HG03558 (cell line): ENCODE data around the gene SORCS3.
"Not testable (repeated sequence)": the region's sequence is repeated elsewhere in the genome, so short reads cannot be mapped to it uniquely, and the experiment has no call there.

Experiments
- ATAC-seq: cut with Tn5 transposase; IDR thresholded peaks from one replicate; pipeline ENCODE4 v1.9.1; 2021; ENCODE audit warnings: moderate number of reproducible peaks; ENCODE audit not compliant: unreplicated experiment; ENCODE audit errors: extremely low read depth

The SORCS3 gene

DNA sequence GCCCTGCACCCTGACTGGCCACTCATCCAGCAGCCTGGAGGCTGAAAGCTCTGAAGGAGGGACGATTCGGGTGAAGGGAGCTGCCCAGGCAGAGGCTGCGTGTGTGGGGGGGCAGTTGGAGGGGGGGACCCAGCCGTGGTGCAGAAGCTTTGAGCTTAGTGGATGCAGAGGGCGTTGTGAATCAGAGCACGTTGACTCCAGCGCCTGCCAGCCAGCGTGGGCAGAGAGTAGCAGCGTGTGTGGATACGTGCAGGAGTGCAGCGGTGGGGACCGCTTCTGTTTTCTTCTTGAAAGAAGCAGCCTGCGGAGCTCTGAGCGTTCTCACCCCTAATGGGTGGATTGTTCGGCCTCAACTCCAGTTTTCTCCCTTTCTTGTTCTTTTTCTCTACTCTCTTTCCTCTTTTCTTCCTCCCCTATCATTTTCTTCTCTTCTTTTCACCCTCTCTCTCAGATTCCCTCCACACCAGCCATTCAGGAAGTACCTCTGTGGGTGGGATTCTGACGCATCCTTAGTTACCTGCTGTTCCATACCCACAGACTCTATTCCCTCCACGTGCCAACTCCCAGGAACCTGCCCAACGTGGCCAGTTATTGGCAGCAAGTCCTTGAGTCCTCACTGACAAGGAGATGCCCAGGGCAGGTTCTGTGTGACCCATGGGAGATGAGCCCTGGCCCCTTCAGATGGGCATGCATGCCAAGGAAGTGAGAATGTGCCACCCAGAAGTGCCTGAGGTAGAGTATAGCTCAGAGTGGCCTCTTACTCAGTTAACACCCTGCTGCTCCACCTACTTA, 47.4 kb downstream of the SORCS3 start:
- ATAC-seq: no peak

GRCh38 chr10:104689105-104689504, 48.0 kb downstream of the SORCS3 start:
- no peak for ATAC-seq

DNA sequence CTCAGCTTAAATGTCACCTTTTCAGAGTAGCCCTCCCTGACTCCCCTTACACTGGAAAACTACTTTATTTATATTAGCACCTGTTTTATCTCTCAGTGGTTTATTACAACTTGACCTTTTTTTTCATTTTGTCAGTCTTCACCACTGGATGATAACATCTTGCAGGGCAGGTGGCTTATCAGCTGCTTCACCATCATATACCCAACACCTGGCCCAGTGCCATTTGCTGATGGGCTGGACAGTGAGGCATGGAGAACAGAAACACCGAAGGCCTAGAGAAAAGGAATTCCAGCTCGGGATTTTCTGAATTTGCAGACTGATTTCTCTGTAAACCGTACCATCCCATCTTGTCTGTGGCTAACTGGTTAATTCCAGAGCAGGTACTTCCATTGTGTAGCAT, 48.5 kb downstream of the SORCS3 start:
- no peak for ATAC-seq

- ATAC-seq: no peak
These were observed 49.0 kb downstream of the SORCS3 start for GRCh38 chr10:104690101-104690500.

GRCh38 chr10:104690959-104691358, 49.9 kb downstream of the SORCS3 start:
- no peak for ATAC-seq

- no peak for ATAC-seq
These were observed 53.0 kb downstream of the SORCS3 start for GRCh38 chr10:104694074-104694473.

- ATAC-seq: not testable (repeated sequence)
These were observed 62.2 kb downstream of the SORCS3 start for GRCh38 chr10:104703262-104703661.

- ATAC-seq: no peak
These were observed 65.8 kb downstream of the SORCS3 start for GRCh38 chr10:104706886-104707285.

DNA sequence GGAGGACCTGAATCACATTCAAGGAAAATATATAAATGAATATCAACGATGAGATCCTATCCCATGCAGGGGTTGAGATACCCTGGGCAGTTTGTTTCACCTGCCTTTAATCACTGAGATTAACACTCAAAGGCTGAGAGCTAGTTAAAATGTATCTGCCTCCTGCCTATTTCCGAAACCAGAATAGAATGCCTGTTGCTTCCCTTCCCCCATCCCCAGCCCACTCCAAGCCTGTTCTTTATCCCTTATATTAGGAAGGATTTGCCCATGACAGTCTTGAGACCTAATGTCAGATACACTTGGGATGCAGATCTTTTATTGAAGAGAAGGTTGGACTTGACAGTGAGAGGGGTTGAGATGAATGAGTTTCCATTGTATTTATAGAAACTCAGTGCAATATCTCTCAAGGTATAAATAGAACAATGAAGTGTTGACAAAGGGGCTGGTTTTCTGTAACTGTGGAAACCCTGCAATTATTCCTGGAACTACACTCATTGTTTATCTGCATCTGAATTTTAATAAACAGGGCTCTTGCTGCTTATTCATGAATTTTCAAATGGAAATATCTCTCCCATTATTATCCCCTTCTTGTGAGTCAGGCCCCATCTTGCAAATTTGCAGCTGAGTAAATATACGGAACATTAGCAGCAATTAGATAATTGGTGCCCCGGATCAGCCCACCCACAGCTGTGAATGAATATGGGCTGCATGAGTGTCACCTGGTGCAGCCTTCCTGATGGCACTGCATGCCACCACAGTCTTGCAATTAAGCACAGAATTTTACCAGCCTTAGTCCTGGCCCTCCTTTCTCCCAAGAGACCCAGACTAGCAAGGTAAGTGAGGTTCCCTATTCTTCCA, 66.7 kb downstream of the SORCS3 start:
- no peak for ATAC-seq

- ATAC-seq: no peak
These were observed 70.2 kb downstream of the SORCS3 start for GRCh38 chr10:104711302-104711721.

DNA sequence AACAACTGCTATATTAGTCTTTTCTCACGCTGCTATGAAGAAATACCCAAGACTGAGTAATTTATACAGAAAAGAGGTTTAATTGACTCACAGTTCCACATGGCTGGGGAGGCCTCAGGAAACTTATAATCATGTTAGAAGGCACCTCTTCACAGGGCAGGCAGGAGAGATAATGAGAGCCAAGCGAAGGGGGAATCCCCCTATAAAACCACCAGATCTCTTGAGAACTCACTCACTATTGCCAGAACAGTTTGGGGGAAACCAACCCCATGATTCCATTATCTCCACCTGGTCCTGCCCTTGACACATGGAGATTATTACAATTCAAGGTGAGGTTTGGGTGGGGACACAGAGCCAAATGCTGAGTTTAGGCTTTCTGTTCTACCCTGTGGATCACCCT, 89.5 kb downstream of the SORCS3 start:
- ATAC-seq: not testable (repeated sequence)

GRCh38 chr10:104731192-104731591, 90.1 kb downstream of the SORCS3 start:
- no peak for ATAC-seq

- no peak for ATAC-seq
These were observed 91.1 kb downstream of the SORCS3 start for GRCh38 chr10:104732222-104732621.

DNA sequence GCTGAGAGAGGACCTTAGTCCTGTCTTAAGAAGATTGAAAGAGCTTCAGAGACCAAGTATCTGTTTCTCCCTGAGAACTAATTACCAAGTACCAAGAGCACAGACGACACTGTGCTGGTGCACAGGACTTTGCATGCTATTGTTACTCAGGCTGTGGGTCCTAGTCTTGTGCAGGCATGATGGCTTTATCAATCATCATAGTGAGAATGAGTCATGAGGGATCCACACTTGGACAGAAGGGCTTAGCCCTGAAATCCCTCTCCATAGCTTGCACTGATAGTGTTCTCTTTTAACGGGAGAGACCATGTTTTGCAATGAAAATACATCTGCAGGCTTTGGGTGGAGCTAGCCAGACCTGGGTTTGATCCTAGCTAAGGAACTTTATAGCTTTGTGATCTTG, 93.3 kb downstream of the SORCS3 start:
- no peak for ATAC-seq

DNA sequence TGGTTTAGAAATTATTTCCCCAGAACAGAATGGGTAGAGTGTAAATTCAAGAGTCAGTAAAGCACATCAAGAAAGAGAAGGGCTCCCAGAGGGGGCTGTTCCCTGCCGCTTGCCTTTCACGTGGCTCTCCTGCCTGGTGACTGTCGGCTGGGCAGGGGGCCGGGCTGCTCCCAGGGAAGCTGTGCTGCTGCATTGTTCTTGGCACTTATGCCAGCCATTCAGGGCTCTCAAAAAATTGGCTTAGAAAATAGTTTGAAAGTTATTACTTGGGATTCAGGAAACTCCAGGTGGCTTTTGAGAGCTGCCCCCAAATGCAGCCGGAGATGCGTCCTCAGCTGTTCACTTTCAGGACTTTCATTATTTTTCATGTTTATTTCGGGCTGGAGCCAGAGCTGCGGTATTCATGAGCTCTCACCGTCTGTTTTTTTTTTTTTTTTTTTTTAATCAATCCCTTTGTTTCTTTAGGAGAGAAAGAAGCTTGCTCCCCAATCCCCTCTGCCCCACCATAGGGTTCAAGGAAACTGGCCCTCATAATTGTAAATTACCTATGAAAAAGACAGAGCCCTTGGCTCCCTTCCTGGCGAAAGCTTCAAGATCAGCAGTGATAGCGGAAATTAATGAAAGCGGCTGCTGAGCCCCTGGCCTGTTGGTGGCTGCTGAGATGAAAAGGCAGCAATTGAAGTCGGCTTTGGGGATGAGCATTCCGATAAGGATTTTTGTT, 94.1 kb downstream of the SORCS3 start:
- ATAC-seq: no peak

DNA sequence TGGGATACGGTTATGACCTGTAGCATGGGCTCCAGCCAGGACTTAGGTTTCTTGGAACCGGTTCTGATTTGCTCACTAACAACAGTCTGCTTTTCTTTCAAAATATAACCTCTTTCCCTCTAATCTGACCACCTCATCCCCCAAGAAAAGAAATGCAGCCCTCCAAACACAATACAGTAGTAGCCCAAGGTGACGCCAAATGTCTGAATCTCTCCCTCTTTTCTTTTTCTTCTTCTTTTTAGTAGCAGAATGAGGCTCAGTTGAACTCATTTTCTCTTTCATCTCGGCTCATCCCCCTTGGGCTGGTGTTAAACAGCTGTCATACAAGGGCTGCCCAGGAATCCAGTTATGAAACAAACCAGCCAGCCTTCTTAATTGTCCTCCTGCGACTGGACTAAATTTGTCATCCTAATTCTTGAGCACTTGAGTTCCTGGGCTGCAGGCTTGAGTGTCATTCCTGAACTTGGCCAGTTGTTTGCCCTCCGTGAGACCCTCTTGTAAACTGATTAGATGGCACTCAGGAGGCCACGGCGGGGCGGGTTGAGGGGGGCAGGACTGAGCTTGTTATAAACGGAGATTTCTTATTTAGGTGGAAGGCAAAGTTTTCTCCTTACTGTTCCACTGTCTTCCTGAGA, 94.8 kb downstream of the SORCS3 start:
- no peak for ATAC-seq

DNA sequence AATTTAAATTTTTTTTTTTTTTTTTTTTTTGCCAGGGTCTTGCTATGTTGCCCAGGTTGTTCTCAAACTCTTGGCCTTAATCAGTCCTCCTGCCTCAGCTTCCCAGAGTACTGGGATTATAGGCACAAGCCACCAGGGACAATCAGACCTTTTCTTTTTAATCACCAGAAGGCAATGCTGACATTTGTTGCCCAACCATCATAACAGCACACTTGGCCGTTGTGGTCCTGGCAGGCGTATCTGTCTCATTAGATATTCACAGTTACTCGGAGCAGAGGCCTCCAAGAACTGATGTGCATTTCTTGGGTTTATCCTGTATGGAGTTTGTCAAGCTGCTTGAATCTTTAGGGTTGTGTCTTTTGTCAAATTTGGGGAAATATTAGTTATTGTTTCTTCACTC, 100.0 kb downstream of the SORCS3 start:
- no peak for ATAC-seq

GRCh38 chr10:104744052-104744451, 103.0 kb downstream of the SORCS3 start:
- ATAC-seq: no peak

GRCh38 chr10:104750291-104750690, 109.2 kb downstream of the SORCS3 start:
- ATAC-seq: no peak

DNA sequence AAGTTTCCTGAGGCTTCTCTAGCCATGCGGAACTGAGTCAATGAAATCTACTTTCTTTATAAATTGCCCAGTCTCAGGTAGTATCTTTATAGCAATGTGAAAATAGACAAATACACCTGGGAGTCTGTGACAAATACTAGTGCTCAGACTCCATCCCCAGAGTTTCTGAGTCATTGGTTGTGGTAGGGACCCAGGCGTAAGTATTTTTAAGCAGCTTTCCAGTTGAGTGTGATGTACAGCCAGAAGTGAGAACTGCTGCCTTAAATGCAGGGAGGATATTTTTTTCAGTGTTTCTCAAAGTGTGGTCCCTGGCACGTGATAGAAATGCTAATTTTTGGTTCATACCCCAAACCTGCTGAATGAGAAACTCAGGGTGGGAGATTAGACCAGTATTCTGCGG, 121.7 kb downstream of the SORCS3 start:
- ATAC-seq: no peak
